Raji (cell line): Measurements from ENCODE around the gene SIGLEC11.

Source experiments
- POLR2A ChIP-seq: IDR thresholded peaks from 2 replicates; pipeline ENCODE4 v1.6.1; 2011; ENCODE audit warnings: low read depth, low read length, control low read depth; ENCODE audit not compliant: insufficient read depth

Gene SIGLEC11

DNA sequence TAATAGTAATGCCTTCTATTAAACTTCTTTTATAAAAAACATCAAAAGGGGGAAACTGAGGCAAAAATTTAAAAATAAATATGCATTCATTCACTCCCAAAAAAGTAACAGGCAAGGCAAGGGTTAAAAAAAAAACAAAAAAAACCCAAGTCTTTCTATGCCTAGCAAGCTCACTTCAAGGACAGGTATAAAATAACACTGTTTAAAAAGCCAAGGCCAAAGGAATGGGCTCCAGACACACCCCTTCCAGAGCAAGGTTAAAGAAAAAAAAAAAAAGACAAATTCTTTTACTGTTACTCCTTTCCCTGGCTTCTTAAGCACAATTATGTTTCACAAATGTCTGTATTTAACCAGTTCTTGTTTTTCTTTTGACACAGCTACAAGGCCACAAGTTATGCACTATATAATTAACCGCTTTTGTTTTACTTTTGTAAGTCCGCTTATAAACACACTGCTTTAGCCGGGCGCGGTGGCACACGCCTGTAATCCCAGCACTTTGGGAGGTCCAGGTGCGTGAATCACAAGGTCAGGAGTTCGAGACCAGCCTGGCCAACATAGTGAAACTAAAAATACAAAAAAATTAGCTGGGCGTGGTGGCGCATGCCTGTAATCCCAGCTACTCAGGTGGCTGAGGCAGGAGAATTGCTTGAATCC is 3.6 kb downstream of the SIGLEC11 start:
- no peak for TF ChIP-seq POLR2A

DNA sequence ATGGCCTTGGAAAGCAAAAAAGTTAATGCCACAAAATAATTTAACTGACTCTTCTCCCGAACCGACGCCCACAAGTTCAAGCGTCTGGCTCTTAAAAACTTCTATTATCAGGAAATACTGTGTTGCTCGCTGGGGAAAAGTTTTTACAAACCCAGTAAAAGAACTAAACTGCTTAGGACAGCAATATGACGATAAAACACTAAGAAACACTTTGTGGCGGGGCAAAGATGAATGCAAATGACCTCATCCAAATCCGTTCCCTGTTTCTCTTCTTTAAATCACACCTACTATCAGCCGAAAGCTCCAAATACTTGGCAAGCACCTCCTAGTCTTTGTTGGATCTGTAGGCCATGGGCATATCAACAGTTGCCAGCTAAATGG is 4.9 kb downstream of the SIGLEC11 start:
- TF ChIP-seq POLR2A: no peak

- TF ChIP-seq POLR2A: no peak
These were observed 6.0 kb downstream of the SIGLEC11 start for GRCh38 chr19:49954933-49955332.

DNA sequence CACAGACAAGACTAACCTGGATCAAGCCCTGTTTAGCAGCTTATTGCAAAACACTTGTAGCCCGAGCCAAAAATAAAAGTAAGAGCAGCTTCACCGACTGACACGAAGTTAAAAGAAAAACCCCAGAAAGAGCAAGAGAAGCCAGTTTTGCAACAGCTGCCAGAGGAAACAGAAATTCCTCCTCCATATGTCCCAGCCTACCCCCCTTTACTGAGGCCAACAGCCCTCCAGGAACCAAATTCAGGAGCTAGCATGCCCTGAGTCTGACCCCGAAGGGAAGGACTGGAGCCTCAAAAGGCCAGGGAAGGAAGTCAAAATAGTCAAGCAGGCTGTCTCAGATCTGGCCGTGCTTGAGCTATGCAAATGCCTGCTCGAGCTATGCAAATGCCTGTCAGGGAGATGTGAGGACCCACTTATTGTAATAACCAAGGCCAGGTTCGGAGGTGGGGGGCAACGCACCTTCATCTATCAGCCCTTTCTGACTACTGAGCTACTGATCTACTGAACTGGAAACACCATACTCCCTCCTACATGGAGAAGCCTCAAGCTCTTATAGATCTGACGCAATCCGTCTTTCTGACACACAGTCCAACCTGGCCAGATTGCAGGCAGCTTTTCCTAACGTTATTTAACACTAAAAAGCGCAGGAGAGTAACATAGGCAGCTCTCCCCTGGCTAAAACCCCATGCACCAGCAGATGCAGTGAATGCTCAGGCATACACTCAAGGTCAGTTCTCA is 6.7 kb downstream of the SIGLEC11 start:
- TF ChIP-seq POLR2A: no peak

DNA sequence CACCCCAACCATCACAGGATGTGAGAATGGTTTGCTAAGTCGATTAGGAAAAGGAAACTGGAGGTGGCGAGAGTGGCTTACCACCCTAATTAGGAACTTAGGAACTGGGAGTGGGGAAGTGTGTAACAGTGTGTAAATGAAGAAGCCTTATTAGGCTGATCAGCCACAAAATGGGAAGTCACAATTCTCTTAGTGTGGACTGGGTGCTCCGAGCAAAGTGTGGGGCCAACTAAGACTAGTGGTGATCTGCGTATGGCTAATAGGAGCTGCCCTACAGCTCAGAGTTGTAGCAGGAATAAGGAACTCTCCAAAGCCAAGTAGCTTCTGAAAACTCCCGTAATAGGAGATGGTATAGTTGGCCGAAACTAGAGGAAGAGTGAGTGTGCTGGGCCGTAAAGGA is 7.6 kb downstream of the SIGLEC11 start:
- no peak for TF ChIP-seq POLR2A

DNA sequence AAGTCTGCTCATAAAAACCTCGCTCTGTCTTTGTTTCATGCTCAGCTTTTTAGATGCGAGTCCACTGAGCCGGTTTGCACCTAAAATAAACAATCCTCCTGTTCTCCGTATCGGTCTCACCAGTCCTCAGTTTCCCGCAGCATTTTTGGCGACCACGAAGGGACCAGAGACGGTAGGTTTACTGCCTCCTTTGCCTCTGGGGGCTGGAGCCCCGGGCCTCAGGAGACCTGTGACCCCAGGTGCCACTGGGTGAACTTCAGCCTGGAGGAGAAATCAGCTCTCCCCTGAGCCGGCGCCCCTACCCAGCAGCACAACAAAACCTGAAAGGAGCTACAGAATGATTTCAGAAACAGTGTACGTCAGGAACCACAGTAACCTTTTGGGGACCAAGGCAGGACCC is 8.1 kb downstream of the SIGLEC11 start:
- TF ChIP-seq POLR2A: no peak

DNA sequence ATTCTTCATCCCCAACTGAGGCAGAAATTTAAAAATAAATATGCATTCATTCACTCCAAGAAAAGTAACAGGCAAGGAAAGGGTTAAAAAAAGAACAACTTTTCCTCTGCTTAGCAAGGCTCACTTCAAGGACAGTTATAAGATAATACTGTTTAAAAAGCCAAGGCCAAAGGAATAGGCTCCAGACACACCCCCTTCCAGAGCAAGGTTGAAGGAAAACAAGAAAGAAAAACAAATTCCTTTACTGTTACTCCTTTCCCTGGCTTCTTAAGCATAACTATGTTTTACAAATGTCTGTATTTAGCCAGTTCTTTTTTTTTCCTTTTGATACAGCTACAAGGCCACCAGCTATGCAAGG is 8.5 kb downstream of the SIGLEC11 start:
- no peak for TF ChIP-seq POLR2A

GRCh38 chr19:49951806-49952478 is 9.0 kb downstream of the SIGLEC11 start:
- TF ChIP-seq POLR2A: no peak

- no peak for TF ChIP-seq POLR2A
These were observed 9.9 kb downstream of the SIGLEC11 start for GRCh38 chr19:49950956-49951526.

- TF ChIP-seq POLR2A: no peak
These were observed 10.4 kb downstream of the SIGLEC11 start for GRCh38 chr19:49950590-49950948.

DNA sequence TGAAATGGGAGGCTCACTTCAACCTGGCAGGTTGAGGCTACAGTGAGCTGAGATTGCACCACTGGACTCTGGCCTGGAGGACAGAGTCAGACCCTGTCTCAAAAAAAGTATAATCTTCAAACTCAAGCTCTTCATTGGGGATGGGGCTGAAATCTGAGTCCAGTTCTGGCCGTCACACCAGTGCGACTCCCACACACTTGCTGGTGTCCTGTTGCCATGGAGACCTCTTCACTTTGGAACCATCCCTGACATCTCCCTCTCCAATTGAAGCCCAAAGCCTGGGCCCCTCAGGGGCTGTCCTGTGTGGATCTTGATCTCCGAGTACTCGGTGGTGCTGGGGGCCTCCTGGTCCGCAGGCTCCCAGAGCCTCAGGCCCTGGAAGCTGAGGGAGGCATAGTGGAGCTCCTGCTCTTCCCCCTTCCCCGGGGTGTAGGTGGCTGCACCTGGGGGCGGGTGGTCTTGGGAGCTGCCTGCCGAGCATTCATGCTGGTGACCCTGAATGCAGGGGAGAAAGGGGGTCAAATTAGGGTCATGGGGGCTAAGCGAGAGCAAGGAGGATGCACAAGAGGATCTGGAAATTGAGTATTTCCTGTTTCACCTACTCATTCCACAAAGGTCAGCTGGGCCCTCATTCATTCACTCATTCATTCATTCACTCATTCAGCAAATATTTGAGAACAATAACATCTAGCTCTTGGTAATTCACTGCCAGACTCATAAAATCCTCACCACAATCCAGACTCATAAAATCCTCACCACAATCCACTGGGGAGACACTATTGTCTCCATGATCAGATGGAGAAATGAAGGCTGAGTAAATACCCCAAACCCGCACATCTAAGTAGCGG is 11.0 kb downstream of the SIGLEC11 start:
- TF ChIP-seq POLR2A: no peak

- TF ChIP-seq POLR2A: no peak
These were observed 14.6 kb downstream of the SIGLEC11 start for GRCh38 chr19:49946415-49946814.

GRCh38 chr19:49940482-49940791 is 20.5 kb downstream of the SIGLEC11 start:
- no peak for TF ChIP-seq POLR2A

- TF ChIP-seq POLR2A: no peak
These were observed 21.1 kb downstream of the SIGLEC11 start for GRCh38 chr19:49939721-49940481.

- TF ChIP-seq POLR2A: no peak
These were observed 22.3 kb downstream of the SIGLEC11 start for GRCh38 chr19:49938662-49939061.
